A204.1 (cell line): ENCODE measurements around the gene CEP131.

ENCODE experiments used
- FAIRE-seq: peaks from 2 replicates; lab custom pipeline; 2012; peaks lifted over from hg19 to GRCh38; lab: Jason Lieb, UNC

CEP131 gene

DNA sequence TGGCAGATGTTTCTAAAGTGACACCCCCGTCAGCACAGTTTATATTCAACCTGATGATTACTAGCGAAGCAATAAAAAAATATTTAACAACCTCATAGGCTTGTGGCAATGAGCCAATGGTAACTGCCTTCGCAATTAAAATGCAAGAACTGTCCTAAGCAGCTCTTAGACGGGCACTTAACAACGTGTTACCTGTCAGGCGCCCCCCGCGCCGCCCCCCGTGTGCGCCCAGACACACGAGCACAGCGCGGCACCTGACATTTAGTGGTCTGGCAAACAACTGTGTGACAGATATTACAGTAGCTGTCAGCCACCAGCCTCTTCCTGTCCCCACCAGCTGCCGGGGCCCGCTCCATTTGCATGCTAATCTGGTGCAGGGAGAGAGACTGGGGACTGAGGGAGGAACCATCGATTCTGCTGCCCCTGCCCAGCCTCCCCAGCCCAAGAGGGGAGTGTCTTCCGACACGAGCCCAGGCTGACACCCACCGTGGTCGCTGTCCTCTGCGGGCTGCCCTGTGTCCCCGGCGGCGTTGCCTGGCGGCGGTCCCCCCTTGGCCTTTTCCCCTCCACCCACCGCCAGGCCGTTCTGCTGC, 29.0 kb upstream of the CEP131 start:
- FAIRE-seq = no peak

DNA sequence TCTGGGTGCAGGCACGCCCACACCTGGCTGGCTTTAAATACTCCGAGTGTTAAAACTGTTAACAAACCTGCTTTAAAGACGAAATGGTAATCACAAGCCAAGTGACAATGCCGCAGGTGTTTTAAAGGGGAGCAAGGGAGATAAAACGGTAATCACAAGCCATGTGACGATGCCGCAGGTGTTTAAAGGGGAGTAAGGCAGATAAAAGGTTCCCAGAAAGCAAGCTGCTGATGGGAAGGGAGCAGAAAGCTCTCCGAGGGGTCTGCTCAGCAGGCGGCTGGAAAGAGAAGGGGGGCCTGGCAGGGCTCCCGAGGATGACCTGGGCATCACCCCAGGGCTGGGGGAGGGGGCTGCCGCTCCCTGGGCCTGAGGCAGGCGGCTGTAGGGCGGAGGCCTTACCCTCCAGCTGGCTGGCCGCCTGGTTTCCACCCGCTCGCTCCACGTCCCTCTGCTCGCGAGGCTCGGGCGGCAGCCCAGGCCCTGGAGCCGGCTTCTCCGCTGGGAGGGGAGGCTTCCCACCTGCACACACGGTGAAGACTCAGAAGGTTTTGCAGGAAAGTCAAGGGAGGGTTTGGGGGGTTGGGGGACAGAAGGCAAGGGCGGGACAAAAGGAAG, 28.4 kb upstream of the CEP131 start:
- FAIRE-seq = no peak

DNA sequence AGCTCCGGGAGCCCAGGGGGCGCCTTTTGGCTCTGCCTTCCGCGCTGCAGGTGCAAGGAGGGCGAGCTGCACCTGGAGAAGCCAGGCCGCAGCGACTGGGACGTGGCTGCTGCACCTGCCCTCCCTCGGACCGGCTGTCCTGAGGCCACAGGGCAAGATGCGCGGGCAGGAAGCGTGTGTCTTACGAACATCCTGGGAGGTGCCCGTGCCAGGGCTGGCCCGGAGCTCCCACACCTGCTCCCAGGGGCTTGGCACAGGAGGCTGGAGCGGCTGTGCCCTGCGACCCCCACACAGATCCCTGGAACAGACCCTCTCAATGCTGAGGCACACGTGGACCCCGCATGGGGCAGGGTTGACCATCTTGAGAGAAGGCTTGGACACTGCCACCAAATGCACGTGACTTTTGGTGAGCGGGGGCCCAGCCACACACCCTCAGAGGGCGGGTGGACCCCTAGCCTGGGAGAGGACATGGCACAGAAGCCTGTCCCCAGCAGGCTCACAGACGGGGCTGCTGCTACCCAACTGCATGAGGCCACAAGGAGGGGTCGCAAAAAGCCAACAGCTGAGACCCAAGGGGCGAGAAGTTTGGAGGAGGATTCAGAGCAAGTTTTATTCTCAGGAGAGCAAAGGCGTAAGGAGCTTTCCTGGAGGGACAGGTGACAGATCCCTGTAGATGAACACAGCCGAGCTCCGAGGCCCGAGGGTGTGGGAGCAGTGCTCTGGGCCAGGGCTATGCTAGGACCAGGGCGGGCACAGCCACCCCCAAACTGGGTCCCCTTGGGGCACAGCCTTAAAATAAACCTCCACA, 27.7 kb upstream of the CEP131 start:
- no peak for FAIRE-seq

DNA sequence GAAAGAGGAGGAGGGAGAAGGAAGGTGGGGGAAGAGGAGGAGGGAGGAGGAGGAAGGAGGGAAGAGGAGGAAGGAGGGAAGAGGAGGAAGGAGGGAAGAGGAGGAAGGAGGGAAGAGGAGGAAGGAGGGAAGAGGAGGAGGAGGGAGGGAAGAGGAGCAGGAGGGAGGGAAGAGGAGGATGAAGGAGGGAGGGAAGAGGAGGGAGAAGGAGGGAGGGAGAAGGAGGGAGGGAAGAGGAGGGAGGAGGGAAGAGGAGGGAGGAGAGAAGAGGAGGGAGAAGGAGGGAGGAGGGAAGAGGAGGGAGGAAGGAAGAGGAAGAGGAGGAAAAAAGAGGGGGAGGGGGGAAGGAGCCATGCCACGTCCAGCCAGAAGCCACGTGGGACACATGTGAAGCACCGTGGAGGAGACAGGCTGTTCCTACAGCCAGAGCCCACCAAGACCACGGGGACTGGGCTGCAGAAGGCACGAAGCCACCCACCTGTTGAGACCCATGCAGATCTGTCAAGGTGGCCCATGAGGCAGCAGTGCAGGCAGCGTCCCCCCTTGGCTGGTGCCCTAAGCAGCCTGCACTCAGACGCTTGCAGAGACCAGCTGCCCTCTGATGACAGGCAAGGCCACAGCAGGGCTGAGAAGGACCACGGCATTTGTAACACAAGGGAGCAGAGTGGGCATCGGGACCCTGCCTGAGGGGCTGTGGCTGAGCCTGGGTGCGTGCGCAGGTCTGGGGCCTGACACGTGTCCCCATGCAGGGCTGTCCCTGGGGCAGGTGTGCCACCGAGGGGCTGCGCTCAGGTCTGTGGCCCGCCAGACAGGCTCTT, 26.7 kb upstream of the CEP131 start:
- no peak for FAIRE-seq

DNA sequence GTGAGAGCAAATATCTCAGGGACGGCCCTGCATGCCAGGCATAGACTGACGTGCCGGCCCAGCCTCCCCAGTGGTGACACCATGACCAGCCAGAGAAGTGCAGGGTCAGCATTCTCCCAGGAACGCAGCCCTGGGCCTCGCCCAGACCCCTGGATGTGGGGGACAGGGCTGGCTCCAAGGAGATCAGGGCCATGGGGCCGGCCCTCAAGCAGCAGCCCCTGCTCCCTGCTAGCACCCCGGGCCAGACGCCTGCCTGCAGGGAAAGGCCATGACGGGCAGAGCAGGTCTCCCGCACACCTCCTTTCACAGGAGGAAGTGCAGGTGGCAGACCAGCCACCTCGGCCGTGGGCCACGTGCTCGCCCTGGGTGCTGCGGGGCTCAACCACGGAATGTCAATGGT, 25.9 kb upstream of the CEP131 start:
- no peak for FAIRE-seq

GRCh38 chr17:81247339-81247990, 24.7 kb upstream of the CEP131 start:
- FAIRE-seq = no peak

DNA sequence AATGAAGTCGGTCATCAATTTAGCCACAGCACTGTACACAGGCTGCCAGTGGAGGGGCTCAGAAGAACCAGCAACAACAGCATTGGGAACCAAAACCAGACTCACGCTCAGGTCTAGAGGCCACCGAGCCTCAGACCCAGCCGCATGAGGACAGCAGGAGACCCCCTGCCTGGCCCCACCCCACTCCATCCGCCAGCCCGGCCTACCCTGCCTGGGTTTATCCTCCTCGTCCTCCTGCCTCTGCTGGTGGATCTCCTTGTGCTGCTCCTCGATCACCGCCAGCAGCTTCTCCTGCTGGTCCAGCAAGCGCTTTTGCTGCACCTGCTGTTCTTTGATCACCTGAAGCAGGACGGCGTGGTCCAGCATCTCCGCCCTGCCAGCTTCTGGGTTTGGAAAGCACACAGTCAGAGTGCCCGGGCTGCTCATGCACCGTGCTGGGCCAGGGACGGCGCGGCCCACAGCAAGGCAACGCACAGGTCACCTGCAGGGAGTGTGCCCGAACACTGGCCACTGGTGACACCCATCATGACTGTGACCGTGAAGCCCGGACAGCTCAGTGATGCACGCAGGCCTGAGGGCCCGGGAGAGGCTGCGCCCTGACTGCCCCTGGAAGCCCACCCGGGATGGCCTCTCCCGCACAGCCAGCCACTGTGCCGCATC, 24.0 kb upstream of the CEP131 start:
- FAIRE-seq = no peak

- FAIRE-seq = no peak
Measured at GRCh38 chr17:81246343-81246670, 23.5 kb upstream of the CEP131 start.

DNA sequence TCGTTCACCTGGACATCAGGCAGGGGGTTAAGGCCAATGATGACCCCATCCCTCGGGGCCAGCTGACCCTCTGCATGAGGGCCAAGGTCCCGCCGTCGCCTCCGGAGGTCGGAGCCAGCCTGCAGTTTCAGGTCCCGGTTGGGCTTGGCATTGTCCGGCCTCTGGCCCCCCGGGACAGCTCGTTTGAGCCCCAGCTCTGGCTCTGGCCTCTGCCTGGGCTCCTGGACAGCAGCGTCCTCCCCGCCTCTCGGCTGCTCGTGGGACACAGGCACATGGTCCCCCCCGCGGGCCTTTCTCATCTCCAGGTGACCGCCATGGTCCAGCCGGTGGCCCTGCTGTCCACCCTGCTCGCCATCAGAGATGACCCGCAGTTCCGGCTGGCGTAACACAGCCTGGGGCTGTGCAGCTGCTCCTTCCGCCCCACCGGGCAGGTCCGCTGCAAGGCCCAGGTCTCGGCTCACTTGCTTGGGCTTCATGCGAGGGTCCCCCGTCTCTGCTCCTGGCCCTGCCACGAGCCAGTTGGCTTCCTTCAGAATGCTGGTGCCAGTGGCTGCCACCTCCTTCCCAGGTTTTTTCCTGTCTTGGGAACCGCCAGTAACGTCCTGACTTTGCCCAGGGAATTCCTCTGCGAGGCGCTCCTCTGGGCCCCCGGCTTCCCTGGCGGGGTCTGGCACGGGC, 23.0 kb upstream of the CEP131 start:
- FAIRE-seq = no peak

GRCh38 chr17:81245024-81245664, 22.4 kb upstream of the CEP131 start:
- FAIRE-seq = no peak

DNA sequence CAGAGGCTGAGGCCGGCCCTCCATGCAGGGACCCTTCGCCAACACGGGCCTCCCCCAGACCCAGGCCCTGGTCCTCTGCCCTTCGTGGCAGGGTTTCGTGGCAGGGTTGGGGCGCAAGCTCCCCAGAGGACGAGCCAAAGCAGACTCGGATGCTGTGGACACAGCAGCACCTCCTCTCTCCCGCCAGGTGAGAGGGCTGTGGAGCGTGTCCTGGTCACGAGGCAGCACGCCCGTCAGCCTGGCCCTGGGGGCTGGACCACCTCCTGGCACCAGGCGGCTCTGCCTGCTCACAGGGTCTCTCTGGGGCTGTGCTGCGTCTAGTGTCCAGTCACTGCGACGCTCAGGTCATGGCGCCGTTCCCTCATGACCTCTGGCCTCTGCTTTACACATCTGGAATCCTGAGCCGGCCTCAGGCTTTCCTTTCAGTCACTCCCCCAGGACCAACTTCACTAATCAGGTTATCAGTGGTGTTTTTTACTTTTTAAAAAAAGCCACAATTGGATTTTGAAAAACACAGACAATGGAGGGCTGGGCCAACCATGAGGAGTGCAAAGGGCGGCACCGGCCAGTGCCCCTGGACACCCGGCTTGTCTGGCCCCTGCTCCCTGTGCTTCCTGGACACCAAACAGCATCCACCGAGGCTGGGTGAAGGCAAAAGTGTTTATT, 21.7 kb upstream of the CEP131 start:
- FAIRE-seq = no peak

DNA sequence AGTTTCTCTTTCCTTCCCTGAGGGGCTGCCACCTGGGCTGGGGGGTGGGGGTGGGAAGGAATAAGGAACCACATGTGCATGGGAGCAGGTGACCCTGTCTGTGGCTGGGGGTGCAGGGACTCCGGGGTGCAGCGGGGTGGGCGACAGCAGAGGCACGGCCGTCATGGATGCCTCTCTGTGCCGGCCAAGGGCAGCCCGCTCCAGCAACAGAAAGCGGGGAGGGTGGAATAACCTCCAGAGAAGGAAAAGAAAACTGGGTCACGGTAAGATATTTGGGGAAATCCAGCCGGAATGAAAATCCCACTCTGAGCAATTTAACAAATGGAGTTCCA, 20.5 kb upstream of the CEP131 start:
- no peak for FAIRE-seq

DNA sequence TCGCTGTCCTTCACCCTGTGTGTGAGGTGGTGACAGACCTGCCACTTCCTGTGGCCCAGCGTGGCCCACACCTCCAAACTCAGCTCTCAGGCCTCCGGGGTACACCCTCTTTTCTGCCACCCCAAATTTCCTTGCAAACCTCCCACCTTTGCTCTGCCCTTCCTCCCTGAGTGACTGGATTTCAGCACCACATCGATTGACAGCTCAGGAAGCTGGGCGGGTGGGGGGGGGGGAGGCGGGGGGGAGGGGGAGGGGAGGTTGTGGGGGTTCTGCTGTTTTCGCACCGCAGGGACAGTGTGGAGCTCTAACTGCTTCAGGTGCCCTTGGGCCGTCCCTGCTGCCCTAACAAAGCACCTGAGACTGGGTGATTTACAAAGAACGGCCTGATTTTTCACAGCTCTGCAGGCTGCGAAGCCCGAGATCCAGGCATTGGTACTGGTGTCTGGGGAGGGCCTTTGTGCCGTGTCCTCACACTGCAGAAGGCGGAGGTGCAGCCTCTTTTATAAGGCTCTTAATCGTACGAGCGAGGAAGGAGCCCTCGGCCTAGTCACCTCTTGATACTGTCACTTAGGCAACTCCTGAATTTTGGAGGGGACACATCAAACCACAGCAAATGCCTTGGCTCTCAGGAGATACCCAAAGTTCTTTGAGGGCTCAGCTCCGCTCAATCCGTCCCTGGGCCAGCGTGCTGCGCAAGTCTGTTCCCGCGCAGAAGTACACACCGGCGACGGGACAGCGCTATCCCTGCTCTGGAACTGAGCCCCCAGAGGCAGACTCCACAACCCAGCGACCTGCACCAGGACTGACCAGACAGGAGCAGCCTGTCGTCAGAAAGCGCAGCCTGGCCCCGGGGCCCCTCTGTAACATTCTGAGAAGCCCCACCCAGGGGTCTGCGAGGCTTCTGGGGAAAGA, 19.9 kb upstream of the CEP131 start:
- no peak for FAIRE-seq

- no peak for FAIRE-seq
Measured at GRCh38 chr17:81241648-81242420, 19.1 kb upstream of the CEP131 start.

DNA sequence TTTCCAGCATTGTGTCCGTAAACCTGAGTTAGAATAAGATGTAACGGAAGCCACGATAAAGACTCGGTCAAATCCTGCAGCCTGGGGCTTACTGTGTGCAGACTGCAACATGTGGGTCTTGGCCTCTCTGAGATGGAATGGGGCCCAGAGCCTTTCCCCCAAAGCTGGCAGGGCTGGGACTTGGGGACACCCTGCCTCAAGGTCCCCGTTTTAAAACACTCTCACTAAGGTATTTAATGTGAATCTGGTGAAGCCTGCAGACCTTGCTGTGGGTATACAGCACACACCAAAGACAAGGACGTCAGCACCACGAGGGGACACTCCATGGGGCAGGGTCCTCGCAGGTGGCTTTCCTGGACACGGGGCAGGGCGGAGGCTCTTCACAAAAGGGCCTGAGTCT, 18.4 kb upstream of the CEP131 start:
- no peak for FAIRE-seq

DNA sequence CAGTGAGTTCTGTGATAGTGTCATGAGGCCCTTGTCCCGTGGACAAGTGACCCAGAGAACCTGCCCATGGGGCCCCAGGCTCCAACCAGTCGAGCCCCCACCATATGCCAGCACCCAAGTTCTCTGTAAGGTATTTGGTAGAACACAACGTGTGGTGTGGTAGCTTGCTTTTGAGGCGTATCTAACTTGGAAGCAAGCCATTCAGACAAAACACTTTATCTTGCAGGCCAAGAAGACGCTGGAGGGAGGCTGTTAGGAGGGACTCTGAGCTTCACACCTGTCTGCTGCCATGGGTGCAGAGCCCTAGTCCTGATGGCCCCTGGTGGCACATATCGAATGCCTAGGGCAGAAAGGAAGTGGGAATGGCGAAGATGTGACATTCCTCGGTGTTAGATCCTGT, 18.0 kb upstream of the CEP131 start:
- no peak for FAIRE-seq

DNA sequence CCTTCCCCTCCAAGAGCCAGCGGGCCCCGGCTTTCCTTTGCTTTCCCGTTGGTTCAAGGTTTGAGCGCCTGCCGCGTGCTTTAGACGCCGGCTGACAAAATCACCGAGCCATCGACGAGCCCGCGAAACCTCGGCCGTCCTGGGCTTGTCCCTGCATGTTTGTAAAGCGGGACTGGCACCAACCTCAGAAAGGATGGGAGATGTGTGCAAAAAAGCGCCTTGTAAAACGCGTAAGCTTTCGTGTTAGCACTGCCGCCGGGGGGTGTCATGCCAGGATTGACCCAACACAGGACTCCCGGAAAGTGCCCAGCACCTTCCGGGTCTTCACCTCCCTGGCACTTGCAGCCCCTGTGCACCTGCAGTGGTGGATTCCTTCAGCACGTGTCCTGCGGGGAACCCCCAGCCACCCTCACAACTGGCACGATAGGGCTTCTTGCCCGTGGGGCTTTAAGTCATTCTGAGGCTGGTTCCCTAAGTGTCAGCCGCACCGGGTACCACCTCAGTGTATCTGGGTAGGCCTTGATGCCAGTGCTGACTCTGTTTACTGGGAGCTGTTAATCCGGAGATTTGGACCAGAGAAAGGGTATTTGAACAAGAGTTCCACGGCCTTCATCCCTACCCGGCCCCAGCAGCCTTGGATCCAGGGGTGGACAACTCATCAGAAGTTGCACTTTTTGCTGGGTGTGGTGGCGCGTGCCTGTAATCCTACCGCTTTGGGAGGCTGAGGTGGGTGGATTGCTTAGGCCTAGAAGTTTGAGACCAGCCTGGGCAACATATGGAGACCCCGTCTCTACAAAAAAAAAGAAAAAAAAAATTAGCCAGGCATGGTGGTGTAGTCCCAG, 17.2 kb upstream of the CEP131 start:
- no peak for FAIRE-seq
